ENCODE measurements around the gene AKAP11.

GRCh38 chr13:42283574-42283973, 11.6 kb downstream of the AKAP11 start:
- TF ChIP-seq ETV6 (CRISPR knock-in tag; conservative IDR thresholded peaks at IDR 0.05) (no peak), SIN3A (IDR thresholded peaks at IDR 0.05; ENCODE audit: borderline replicate concordance, low read depth, low read length) (no peak), POLR2AphosphoS5 (IDR thresholded peaks at IDR 0.05; ENCODE audit: low read depth, low read length) (no peak), ZNF552 (CRISPR knock-in tag; IDR thresholded peaks at IDR 0.05; ENCODE audit: borderline replicate concordance) (no peak), FOXA1 (IDR thresholded peaks at IDR 0.05) (no peak), FOXA1 (CRISPR knock-in tag; IDR thresholded peaks at IDR 0.05) (no peak), TAF1 (CRISPR knock-in tag; IDR thresholded peaks at IDR 0.05) (no peak), NCOA1 (CRISPR knock-in tag; IDR thresholded peaks at IDR 0.05) (no peak)
